Ishikawa (cell line): Measurements from ENCODE around the gene LDAH.

Experiments
- CEBPB ChIP-seq: IDR thresholded peaks from 2 replicates; pipeline ENCODE4 v1.6.1; 2012
- CREB1 ChIP-seq: IDR thresholded peaks from 2 replicates; pipeline ENCODE4 v1.6.1; 2012; ENCODE audit warnings: low read depth
- EGR1 ChIP-seq: IDR thresholded peaks from 2 replicates; pipeline ENCODE4 v1.6.1; 2012
- EP300 ChIP-seq: IDR thresholded peaks from 2 replicates; pipeline ENCODE4 v1.6.1; 2012; ENCODE audit warnings: borderline replicate concordance
- FOXM1 ChIP-seq: IDR thresholded peaks from 2 replicates; pipeline ENCODE4 v1.6.1; 2012; ENCODE audit warnings: low read depth, borderline replicate concordance
- NFIC ChIP-seq: IDR thresholded peaks from 2 replicates; pipeline ENCODE4 v1.6.1; 2012
- RAD21 ChIP-seq: IDR thresholded peaks from 2 replicates; pipeline ENCODE4 v1.6.1; 2012; ENCODE audit warnings: low read depth
- TAF1 ChIP-seq: IDR thresholded peaks from 2 replicates; pipeline ENCODE4 v1.6.1; 2012; ENCODE audit warnings: low read depth, mild to moderate bottlenecking
- TCF12 ChIP-seq: IDR thresholded peaks from 2 replicates; pipeline ENCODE4 v1.6.1; 2012; ENCODE audit warnings: low read depth
- TEAD4 ChIP-seq: IDR thresholded peaks from 2 replicates; pipeline ENCODE4 v1.6.1; 2012
- YY1 ChIP-seq: IDR thresholded peaks from 2 replicates; pipeline ENCODE4 v1.6.1; 2012; ENCODE audit warnings: low read depth
- ZBTB7A ChIP-seq: IDR thresholded peaks from 2 replicates; pipeline ENCODE4 v1.6.1; 2012; ENCODE audit warnings: low read depth
- TF ChIP-seq, protein P1 (sequence below): IDR thresholded peaks from 2 replicates; pipeline ENCODE4 v1.6.1; 2012
- TF ChIP-seq, protein P2 (sequence below): IDR thresholded peaks from 2 replicates; pipeline ENCODE4 v1.6.1; 2012; ENCODE audit warnings: low read depth, mild to moderate bottlenecking
- TF ChIP-seq, protein P3 (sequence below): IDR thresholded peaks from 2 replicates; pipeline ENCODE4 v1.6.1; 2012

The LDAH gene

DNA sequence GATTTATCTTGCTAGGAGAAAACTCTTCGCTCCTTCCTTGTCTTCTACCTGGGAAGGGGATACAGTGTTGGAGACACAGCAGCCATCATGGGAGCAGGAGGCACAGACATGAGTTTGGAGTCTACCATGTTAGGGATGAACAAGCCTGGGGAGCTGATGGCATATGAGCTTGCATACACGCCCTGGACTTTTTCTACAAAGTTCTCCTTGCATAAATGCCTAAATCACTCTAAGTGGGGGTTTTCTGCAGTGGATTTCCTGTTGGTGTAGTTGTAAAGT lies 168.4 kb downstream of the LDAH start:
- TF ChIP-seq, protein P1, sequence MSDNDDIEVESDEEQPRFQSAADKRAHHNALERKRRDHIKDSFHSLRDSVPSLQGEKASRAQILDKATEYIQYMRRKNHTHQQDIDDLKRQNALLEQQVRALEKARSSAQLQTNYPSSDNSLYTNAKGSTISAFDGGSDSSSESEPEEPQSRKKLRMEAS, result no peak
- TF ChIP-seq EGR1 (no peak), EP300 (no peak), TEAD4 (no peak), YY1 (no peak), CEBPB (no peak), TAF1 (no peak), NFIC (no peak), TCF12 (no peak), RAD21 (no peak), ZBTB7A (no peak), CREB1 (no peak), FOXM1 (no peak)
- TF ChIP-seq, protein P2, sequence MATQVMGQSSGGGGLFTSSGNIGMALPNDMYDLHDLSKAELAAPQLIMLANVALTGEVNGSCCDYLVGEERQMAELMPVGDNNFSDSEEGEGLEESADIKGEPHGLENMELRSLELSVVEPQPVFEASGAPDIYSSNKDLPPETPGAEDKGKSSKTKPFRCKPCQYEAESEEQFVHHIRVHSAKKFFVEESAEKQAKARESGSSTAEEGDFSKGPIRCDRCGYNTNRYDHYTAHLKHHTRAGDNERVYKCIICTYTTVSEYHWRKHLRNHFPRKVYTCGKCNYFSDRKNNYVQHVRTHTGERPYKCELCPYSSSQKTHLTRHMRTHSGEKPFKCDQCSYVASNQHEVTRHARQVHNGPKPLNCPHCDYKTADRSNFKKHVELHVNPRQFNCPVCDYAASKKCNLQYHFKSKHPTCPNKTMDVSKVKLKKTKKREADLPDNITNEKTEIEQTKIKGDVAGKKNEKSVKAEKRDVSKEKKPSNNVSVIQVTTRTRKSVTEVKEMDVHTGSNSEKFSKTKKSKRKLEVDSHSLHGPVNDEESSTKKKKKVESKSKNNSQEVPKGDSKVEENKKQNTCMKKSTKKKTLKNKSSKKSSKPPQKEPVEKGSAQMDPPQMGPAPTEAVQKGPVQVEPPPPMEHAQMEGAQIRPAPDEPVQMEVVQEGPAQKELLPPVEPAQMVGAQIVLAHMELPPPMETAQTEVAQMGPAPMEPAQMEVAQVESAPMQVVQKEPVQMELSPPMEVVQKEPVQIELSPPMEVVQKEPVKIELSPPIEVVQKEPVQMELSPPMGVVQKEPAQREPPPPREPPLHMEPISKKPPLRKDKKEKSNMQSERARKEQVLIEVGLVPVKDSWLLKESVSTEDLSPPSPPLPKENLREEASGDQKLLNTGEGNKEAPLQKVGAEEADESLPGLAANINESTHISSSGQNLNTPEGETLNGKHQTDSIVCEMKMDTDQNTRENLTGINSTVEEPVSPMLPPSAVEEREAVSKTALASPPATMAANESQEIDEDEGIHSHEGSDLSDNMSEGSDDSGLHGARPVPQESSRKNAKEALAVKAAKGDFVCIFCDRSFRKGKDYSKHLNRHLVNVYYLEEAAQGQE, result no peak
- TF ChIP-seq, protein P3, sequence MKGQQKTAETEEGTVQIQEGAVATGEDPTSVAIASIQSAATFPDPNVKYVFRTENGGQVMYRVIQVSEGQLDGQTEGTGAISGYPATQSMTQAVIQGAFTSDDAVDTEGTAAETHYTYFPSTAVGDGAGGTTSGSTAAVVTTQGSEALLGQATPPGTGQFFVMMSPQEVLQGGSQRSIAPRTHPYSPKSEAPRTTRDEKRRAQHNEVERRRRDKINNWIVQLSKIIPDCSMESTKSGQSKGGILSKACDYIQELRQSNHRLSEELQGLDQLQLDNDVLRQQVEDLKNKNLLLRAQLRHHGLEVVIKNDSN, result no peak

DNA sequence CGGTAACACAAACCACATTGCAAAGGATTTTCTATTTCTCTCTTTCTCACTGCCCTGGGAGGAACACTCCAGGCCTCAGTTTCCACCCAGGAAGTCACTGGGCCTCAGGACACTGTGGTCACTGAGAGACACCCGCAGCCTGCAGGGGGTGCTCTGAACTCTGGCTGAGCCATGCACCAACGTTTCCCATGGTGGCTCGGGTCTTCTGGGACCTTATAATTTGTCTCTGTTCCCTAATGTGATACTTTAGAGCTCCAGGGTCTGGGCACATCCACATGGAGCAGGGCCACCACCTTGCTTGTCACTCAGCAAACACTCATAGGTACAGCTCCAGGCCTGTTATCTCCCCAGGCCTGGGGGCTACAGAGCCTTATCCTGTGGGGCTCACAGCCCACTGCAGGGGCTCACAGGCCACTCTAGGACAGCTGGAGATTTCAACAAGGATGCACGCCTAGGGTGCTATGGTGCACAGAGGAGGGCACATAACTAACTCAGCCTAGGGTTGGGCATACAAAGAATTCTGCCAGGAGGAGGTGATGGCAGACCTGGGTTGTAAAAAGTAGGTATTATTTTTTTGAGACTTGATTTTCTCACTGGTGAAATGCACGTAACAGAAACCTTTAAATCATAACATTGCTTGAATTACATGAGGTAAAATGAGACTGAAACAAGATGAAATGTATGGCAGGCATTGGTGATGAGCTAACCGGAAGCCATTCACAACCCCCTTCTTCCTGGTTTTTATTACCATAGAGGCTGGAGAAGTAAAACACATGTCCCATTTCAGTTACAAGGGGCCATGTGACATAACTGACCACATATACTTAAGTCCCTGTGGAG lies 169.0 kb downstream of the LDAH start:
- TF ChIP-seq CEBPB (no peak), ZBTB7A (no peak)

DNA sequence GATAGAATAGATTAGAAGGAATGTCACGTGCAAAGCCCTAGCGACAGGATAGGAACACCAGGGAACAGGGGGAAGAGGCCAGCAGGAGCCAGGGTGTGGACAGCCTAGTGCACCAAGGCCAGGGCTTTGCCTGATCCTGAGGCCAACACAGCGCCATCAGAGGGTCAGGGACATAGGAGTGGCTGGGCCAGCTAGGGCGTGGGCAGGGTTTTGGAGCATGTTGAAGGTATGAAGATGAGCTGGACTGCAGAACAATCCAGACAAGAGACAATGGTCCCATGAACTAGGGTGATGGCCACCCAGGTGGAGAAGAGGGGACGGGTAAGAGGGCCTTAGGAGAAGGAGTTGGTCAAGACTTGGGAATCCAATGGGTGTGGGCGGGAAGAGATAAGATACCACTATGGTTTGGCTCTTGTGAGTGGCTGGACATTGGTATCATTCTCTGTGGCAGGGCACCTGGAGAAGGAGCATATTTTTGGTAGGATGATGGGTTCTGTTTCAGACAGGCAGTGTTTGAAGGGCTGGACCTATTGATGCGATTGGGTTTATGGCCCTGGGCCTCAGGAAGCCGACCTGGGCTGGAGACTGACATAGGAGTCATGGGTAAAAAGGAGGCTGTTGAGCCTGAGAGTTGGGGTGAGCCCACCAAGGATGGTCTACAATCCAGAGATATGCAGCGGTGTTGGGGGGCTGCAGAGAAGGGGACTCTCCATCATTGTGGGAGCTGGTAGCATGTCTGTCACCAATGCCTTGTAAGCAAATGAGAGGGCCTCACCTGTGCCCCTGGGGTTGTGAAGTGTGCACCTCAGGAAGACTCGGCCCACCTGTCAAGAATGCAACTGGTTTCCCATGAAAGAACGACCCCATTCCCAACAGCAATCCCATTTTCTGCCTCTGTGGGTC lies 170.0 kb downstream of the LDAH start:
- TF ChIP-seq TEAD4, result no peak
- no peak for TF ChIP-seq CEBPB
- no peak for TF ChIP-seq RAD21
- TF ChIP-seq NFIC, result no peak
- no peak for TF ChIP-seq EP300
- TF ChIP-seq CREB1, result no peak
- TF ChIP-seq, protein P1, result no peak
- TF ChIP-seq, protein P2, result no peak

DNA sequence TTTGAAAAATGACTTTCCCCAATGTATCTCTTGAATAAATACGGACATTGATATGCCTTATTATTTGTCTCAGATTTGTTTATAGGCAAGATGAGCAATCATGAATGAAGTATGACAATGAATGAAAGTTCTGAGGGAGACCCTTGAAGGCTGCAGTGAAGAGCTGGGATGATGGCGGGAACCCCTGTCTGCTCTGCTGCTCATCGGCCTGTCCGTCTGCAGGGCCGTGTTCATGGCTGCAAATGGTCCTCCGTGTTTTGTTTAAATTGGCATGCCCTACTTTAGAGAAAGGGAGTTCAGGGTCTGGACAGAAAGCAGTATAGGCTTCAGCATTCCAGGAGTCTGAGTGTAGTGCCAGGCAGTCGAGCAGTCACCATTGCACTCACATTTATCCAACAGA lies 170.8 kb downstream of the LDAH start:
- TF ChIP-seq EGR1 (no peak), ZBTB7A (no peak), FOXM1 (no peak)

DNA sequence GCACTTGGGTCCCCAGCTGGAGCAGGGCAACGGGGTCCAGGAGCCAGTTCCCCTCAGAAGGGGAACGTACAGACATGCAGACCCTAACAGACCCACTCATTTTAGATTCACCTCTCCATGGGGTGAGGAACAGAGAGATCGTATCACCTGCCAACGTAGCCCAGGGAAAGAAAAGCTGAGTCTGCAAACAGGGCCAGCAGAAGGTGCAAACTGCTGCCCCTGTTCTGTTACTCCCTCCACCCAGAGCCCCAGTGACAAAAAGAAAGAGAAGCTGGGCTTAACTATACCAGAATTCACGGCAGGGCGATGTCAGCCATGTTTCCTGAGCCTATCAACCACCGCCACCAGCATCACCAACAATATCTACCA lies 171.2 kb downstream of the LDAH start:
- TF ChIP-seq TEAD4 (no peak), EP300 (no peak), EGR1 (no peak)

DNA sequence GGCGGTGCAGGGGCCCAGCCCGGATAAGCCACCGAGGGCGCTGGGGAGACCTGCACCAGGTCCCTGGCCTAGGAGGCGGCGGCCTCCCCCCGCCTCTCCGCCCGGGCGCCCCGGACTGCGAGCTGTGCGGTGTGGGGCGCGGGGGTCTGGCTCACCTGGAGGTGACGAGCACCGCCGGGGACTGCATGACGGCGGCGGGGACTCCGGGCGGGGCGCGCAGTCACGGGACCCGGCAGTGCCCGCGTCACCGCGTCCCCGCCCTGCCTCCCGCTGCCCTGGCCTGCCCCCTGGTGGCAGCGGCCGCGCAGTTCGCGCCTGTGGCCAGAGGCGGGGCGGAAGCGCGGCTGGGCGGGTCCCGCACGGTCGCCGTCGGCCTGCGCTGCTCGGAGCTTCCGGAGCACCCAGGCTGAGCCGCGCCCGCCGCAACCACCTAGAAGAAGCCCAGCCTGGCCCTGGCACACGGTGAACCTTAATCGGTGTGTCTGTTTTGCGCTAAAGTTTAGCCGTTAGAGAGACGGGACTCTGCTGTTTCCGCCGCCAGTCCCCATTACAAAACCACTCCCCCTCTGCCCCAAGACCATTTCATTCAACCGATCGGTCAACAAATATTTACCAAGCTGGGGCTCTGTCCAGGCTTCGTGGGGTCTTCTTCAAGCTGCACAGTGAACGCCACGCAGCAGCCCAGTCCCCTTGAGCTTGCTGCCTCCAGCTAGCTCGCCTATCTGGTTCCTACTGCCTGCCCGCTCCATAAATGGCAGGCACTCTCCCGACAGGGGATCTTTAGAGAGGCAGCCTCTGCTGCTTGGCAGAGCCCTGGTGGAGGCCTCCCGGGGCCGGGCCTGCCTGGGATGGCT lies 171.8 kb downstream of the LDAH start, which contains the start of gene HS1BP3:
HS1BP3 (minus strand) TSS at position 222 of the 854 bp plus-strand sequence; CDS start at position 187, 35 bp downstream.
- TF ChIP-seq TAF1 (peak; percentile 64), CEBPB (no peak), TCF12 (no peak; the same call in 1 of the 2 replicates), RAD21 (peak; percentile 56; the same call in 1 of the 2 replicates), NFIC (no peak; the same call in 1 of the 2 replicates), ZBTB7A (peak; percentile 67), CREB1 (peak; percentile 41; the same call in 1 of the 2 replicates)
- TF ChIP-seq, protein P3, result peak; percentile 89
- TF ChIP-seq, protein P1, result peak; percentile 51; the same call in 1 of the 2 replicates
